IPS-20b (cell line): ENCODE results near the gene MYCBPAP.

Source experiments
- H3K27ac ChIP-seq: one replicate; pipeline ENCODE4 v1.5.1; 2013; ENCODE audit warnings: low read length
- H3K27me3 ChIP-seq: 2 replicates; pipeline ENCODE4 v1.6.1; 2013; ENCODE audit warnings: mild to moderate bottlenecking, low read length, inconsistent platforms; ENCODE audit not compliant: insufficient read depth
- H3K36me3 ChIP-seq: 2 replicates; pipeline ENCODE4 v1.6.1; 2013; ENCODE audit warnings: low read depth, mild to moderate bottlenecking, inconsistent platforms, low read length, moderate library complexity; ENCODE audit not compliant: insufficient read depth
- H3K4me1 ChIP-seq: 2 replicates; pipeline ENCODE4 v1.6.1; 2013; ENCODE audit warnings: mild to moderate bottlenecking, control low read depth, inconsistent platforms, low read length, moderate library complexity; ENCODE audit not compliant: insufficient read depth
- H3K4me3 ChIP-seq: 2 replicates; pipeline ENCODE4 v1.5.1; 2013; ENCODE audit warnings: mild to moderate bottlenecking, low read length, inconsistent platforms
- H3K9ac ChIP-seq: 2 replicates; pipeline ENCODE4 v1.6.1; 2013; ENCODE audit warnings: low read depth, mild to moderate bottlenecking, inconsistent platforms, low read length, moderate library complexity
- H3K9me3 ChIP-seq: 2 replicates; pipeline ENCODE4 v1.6.1; 2013; ENCODE audit warnings: mild to moderate bottlenecking, low read depth, low read length, inconsistent platforms; ENCODE audit not compliant: insufficient read depth

The MYCBPAP gene

GRCh38 chr17:50481648-50482047, 26.6 kb upstream of the MYCBPAP start:
- no peak overlapping the region for H3K27ac ChIP-seq
- peaks cover 13% of the 10 kb centered on the region for H3K27me3 ChIP-seq
- H3K9me3 ChIP-seq = no peaks in the 10 kb centered on the region
- no peak overlapping the region for H3K9ac ChIP-seq
- H3K36me3 ChIP-seq = peaks cover 37% of the 10 kb centered on the region
- H3K4me1 ChIP-seq = no peaks in the 10 kb centered on the region; the same call in 1 of the 2 replicates
- H3K4me3 ChIP-seq = no peak overlapping the region

- H3K4me3 ChIP-seq = no peak overlapping the region
- H3K27me3 ChIP-seq = peaks cover 12% of the 10 kb centered on the region; the same call in 1 of the 2 replicates
- H3K9ac ChIP-seq = no peak overlapping the region
- peaks cover 37% of the 10 kb centered on the region for H3K36me3 ChIP-seq
- H3K9me3 ChIP-seq = no peaks in the 10 kb centered on the region
- no peak overlapping the region for H3K27ac ChIP-seq
- no peaks in the 10 kb centered on the region; the same call in 1 of the 2 replicates for H3K4me1 ChIP-seq
Observed at GRCh38 chr17:50482110-50482509, 26.1 kb upstream of the MYCBPAP start.

GRCh38 chr17:50482516-50482915, 25.7 kb upstream of the MYCBPAP start:
- Histone ChIP-seq H3K9me3 (no peaks in the 10 kb centered on the region), H3K36me3 (peaks cover 37% of the 10 kb centered on the region), H3K27me3 (peaks cover 7% of the 10 kb centered on the region; the same call in 1 of the 2 replicates), H3K4me3 (no peak overlapping the region), H3K9ac (no peak overlapping the region), H3K27ac (no peak overlapping the region), H3K4me1 (no peaks in the 10 kb centered on the region; the same call in 1 of the 2 replicates)

DNA sequence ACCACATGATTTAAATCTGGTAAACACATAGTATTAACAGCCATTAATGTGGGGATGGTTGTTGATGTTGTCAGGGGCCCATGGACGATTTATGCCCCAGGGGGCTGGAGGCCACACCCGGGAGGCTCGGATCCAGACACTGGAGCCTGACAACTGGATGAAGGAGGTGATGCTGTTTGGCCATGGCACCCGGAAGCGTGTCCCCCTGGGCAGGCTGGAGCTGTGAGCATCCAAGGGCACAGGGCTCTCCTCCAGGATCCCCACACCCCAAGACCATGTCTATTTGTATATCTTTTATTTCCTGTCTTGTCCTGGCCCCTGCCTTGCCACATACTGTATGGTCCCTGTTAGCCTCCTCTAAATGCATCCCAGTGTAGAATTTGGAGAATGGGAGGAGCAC, 25.0 kb upstream of the MYCBPAP start:
- H3K9me3 ChIP-seq = no peaks in the 10 kb centered on the region
- H3K4me3 ChIP-seq = no peak overlapping the region
- H3K36me3 ChIP-seq = peaks cover 37% of the 10 kb centered on the region
- no peaks in the 10 kb centered on the region; the same call in 1 of the 2 replicates for H3K4me1 ChIP-seq
- no peaks in the 10 kb centered on the region; the same call in 1 of the 2 replicates for H3K27me3 ChIP-seq
- no peak overlapping the region for H3K27ac ChIP-seq
- no peak overlapping the region for H3K9ac ChIP-seq

- peaks cover 37% of the 10 kb centered on the region for H3K36me3 ChIP-seq
Observed at GRCh38 chr17:50484386-50485155, 23.7 kb upstream of the MYCBPAP start.

GRCh38 chr17:50487213-50488096, 20.8 kb upstream of the MYCBPAP start:
- H3K9ac ChIP-seq = no peak overlapping the region; the same call in 1 of the 2 replicates
- no peaks in the 10 kb centered on the region; the same call in 1 of the 2 replicates for H3K4me1 ChIP-seq
- no peak overlapping the region for H3K4me3 ChIP-seq
- H3K36me3 ChIP-seq = peaks cover 29% of the 10 kb centered on the region
- no peaks in the 10 kb centered on the region for H3K9me3 ChIP-seq
- H3K27ac ChIP-seq = no peak overlapping the region
- H3K27me3 ChIP-seq = no peaks in the 10 kb centered on the region

More at GRCh38 chr17:50484386-50485155, 23.7 kb upstream of the MYCBPAP start:
- Histone ChIP-seq H3K9me3 (no peaks in the 10 kb centered on the region), H3K4me1 (no peaks in the 10 kb centered on the region; the same call in 1 of the 2 replicates), H3K4me3 (no peak overlapping the region), H3K27me3 (no peaks in the 10 kb centered on the region), H3K27ac (no peak overlapping the region), H3K9ac (no peak overlapping the region)

DNA sequence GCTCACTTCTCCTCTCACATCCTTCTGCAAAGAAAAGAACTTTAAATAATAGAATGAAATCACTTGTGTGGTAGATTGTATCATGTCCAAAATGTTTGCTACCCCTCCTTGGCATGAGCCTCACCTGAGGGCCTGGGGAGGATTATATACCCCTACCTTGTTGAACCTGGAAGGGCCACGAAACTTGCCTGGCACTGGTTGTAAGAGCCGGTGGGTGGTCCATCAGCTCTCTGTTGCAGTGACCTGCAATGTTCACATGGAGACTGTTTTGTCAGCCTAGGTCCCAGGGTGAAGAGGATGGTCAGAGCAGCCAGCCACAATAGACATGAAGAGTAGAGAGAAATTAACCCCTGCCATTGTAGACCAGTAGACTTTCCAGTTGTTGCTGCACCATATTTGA, 19.4 kb upstream of the MYCBPAP start:
- Histone ChIP-seq H3K9me3 (no peaks in the 10 kb centered on the region), H3K36me3 (peaks cover 22% of the 10 kb centered on the region), H3K27ac (no peak overlapping the region), H3K27me3 (no peaks in the 10 kb centered on the region), H3K9ac (no peak overlapping the region), H3K4me3 (no peak overlapping the region), H3K4me1 (no peaks in the 10 kb centered on the region; the same call in 1 of the 2 replicates)

DNA sequence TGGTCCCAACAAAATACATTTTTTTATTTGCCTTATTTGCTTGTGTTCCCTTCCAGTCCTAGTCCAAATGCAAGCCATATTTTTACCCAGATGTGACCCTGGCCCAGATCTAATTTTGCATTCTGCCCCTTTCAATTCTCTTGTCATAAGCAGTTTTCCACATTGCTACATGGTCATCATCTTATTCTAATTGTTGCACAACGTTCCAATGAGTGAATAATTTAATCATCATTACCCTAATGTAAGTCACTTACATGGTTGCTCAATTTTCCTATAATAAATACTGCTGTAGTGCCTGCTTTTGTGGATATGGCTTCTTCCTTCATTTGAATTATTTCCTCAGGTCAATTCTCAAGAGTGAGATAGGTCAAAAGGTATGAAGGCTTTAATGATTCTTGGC, 16.7 kb upstream of the MYCBPAP start:
- no peaks in the 10 kb centered on the region for H3K9me3 ChIP-seq
- H3K4me3 ChIP-seq = no peak overlapping the region
- no peak overlapping the region for H3K27ac ChIP-seq
- no peaks in the 10 kb centered on the region; the same call in 1 of the 2 replicates for H3K4me1 ChIP-seq
- no peaks in the 10 kb centered on the region for H3K36me3 ChIP-seq
- no peak overlapping the region for H3K9ac ChIP-seq
- no peaks in the 10 kb centered on the region for H3K27me3 ChIP-seq

DNA sequence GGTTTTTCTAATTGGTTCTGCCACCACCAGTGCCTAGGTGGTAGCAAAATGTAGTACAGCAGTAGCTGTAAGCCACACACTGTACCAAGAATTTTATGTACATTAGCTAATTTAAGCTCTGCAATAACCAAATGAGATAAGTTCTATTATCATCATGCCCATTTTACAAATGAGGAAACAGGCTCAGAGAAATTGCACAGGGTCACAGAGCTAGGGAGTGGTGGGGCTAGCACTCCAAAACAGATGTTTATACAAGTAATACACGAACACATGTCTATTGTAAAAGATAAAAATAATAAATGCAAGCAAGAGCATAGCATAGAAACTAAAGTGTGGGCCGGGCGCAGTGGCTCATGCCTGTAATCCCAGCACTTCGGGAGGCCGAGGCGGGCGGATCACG, 16.0 kb upstream of the MYCBPAP start:
- Histone ChIP-seq H3K36me3 (no peaks in the 10 kb centered on the region), H3K27ac (no peak overlapping the region), H3K27me3 (no peaks in the 10 kb centered on the region), H3K9ac (no peak overlapping the region), H3K4me3 (no peak overlapping the region), H3K4me1 (no peaks in the 10 kb centered on the region; the same call in 1 of the 2 replicates), H3K9me3 (no peaks in the 10 kb centered on the region)

DNA sequence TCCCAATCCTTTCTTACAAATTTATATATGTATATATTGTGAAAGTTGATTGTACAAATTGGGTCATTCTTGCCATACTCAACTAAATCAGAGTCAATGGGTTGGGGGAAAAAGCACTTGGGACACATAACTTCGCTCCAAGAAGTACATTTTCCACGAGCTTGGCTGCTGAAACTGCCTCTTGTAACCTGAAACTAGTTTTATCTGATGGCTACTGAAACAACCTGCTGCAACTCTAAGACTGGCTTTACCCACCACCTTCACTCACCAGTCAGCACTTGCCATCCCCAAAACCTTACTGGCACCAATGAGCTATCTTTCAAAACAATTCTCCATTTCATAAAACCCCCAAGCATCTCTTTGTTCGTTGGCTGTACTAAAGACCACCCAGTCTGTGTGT, 14.5 kb upstream of the MYCBPAP start:
- Histone ChIP-seq H3K4me3 (no peak overlapping the region), H3K9me3 (no peaks in the 10 kb centered on the region), H3K27me3 (no peaks in the 10 kb centered on the region), H3K27ac (no peak overlapping the region), H3K9ac (no peak overlapping the region), H3K36me3 (no peaks in the 10 kb centered on the region), H3K4me1 (no peaks in the 10 kb centered on the region; the same call in 1 of the 2 replicates)

GRCh38 chr17:50495217-50495823, 12.9 kb upstream of the MYCBPAP start:
- Histone ChIP-seq H3K36me3 (no peaks in the 10 kb centered on the region), H3K27me3 (no peaks in the 10 kb centered on the region), H3K4me3 (no peak overlapping the region), H3K9ac (no peak overlapping the region), H3K27ac (no peak overlapping the region), H3K4me1 (no peaks in the 10 kb centered on the region), H3K9me3 (no peaks in the 10 kb centered on the region)
